Smooth muscle cell (in vitro differentiated cells): ENCODE measurements around the gene FBXO30. TPM values are rescaled to one million over a fixed set of nuclear protein-coding genes. Genes with fewer than 3 reads are reported as not detected.

Source experiments
- DNase-seq: peaks from one replicate; lab custom pipeline; 2025; ENCODE audit not compliant: unreplicated experiment; lab: John Stamatoyannopoulos, UW
- H2AFZ ChIP-seq: fragments of 200-600 bp; sonication (generic); 2 replicates; pipeline ENCODE4 v1.6.0; 2016; ENCODE audit warnings: antibody characterized with exemption, low read depth, mild to moderate bottlenecking
- H3F3A ChIP-seq: fragments of 200-600 bp; sonication (generic); 2 replicates; pipeline ENCODE4 v1.6.0; 2017; ENCODE audit warnings: antibody characterized with exemption, low read depth
- H3K27ac ChIP-seq: fragments of 200-600 bp; sonication (generic); 2 replicates; pipeline ENCODE4 v1.5.1; 2016; ENCODE audit warnings: low read depth, mild to moderate bottlenecking
- H3K27me3 ChIP-seq: fragments of 200-600 bp; sonication (generic); 2 replicates; pipeline ENCODE4 v1.6.1; 2016; ENCODE audit warnings: low read depth, mild to moderate bottlenecking
- H3K36me3 ChIP-seq: fragments of 200-600 bp; sonication (generic); 2 replicates; pipeline ENCODE4 v1.5.1; 2016; ENCODE audit warnings: low read depth
- H3K4me1 ChIP-seq: fragments of 200-600 bp; sonication (generic); 2 replicates; pipeline ENCODE4 v1.5.1; 2016; ENCODE audit warnings: low read depth
- H3K4me2 ChIP-seq: fragments of 200-600 bp; sonication (generic); 2 replicates; pipeline ENCODE4 v1.6.0; 2016; ENCODE audit warnings: mild to moderate bottlenecking
- H3K4me3 ChIP-seq: fragments of 200-600 bp; sonication (generic); 2 replicates; pipeline ENCODE4 v1.5.1; 2016; ENCODE audit warnings: mild to moderate bottlenecking
- H3K79me2 ChIP-seq: fragments of 200-600 bp; sonication (generic); 2 replicates; pipeline ENCODE4 v1.6.0; 2016; ENCODE audit warnings: low read depth, mild to moderate bottlenecking
- H3K9ac ChIP-seq: fragments of 200-600 bp; sonication (generic); 2 replicates; pipeline ENCODE4 v1.6.0; 2016; ENCODE audit warnings: low read depth
- H3K9me3 ChIP-seq: fragments of 200-600 bp; sonication (generic); replicated peaks from 2 replicates; pipeline ENCODE4 v1.5.1; 2016; ENCODE audit warnings: low read depth
- H4K20me1 ChIP-seq: fragments of 200-600 bp; sonication (generic); 2 replicates; pipeline ENCODE4 v1.6.0; 2016; ENCODE audit warnings: low read depth
- CTCF ChIP-seq: fragments of 200-600 bp; sonication (generic); IDR thresholded peaks from 2 replicates; pipeline ENCODE4 v1.5.1; 2017; ENCODE audit warnings: borderline replicate concordance, mild to moderate bottlenecking, antibody characterized with exemption; ENCODE audit not compliant: insufficient read depth, poor library complexity, severe bottlenecking
- WGBS: methylation state at CpG from one replicate; pipeline ENCODE4 v1.1.7; 2016; ENCODE audit warnings: low lambda C conversion rate; 5-methylcytosine and 5-hydroxymethylcytosine counted together
- polyA plus RNA-seq: library from polyadenylated mRNA; unstranded; fragments of >200 nt; fragmentation: Nextera tagmentation; extraction: Ambion mirVana; gene quantifications from 2 replicates; pipeline ENCODE4 v1.2.1, GENCODE V29; 2016
- total RNA-seq: library from RNA; depleted of rRNA; stranded (reverse); fragments of >200 nt; gene quantifications from 2 replicates; pipeline ENCODE4 v1.2.3, GENCODE V29; 2014

FBXO30 gene
- total and polyA plus RNA-seq, 2 experiments from 2014 or later, result 3.1 to 10.3 TPM

GRCh38 chr6:145860562-145860961 is 46.0 kb upstream of the FBXO30 start:
- H3K9me3 ChIP-seq, result peaks cover 8% of the 10 kb centered on the region
- no peak overlapping the region for H3K4me3 ChIP-seq
- peaks cover 4% of the 10 kb centered on the region for H3K36me3 ChIP-seq
- no peak for DNase-seq
- H3K4me2 ChIP-seq, result no peak overlapping the region
- H3K27me3 ChIP-seq, result no peaks in the 10 kb centered on the region
- H4K20me1 ChIP-seq, result no peaks in the 10 kb centered on the region
- no peaks in the 10 kb centered on the region for H3K79me2 ChIP-seq
- 97% methylated on average over 1 of the region's 1 CpG for WGBS
- H2AFZ ChIP-seq, result no peak overlapping the region
- H3K9ac ChIP-seq, result no peak overlapping the region
- no peak overlapping the region for H3K27ac ChIP-seq
- TF ChIP-seq CTCF, result no peak
- no peaks in the 10 kb centered on the region for H3K4me1 ChIP-seq
- H3F3A ChIP-seq, result no peaks in the 10 kb centered on the region

GRCh38 chr6:145850671-145851070 is 36.1 kb upstream of the FBXO30 start:
- H3K27me3 ChIP-seq, result no peaks in the 10 kb centered on the region

GRCh38 chr6:145848541-145848940 is 33.9 kb upstream of the FBXO30 start:
- no peak overlapping the region for H3K9ac ChIP-seq
- no peaks in the 10 kb centered on the region for H3K9me3 ChIP-seq
- H2AFZ ChIP-seq, result no peak overlapping the region
- no peak overlapping the region for H3K27ac ChIP-seq
- H3K79me2 ChIP-seq, result no peaks in the 10 kb centered on the region
- no peaks in the 10 kb centered on the region for H4K20me1 ChIP-seq
- no peaks in the 10 kb centered on the region for H3K4me1 ChIP-seq
- no peak overlapping the region for H3K4me3 ChIP-seq
- H3K36me3 ChIP-seq, result no peaks in the 10 kb centered on the region
- H3K4me2 ChIP-seq, result no peak overlapping the region
- DNase-seq, result no peak
- no peak for TF ChIP-seq CTCF
- H3K27me3 ChIP-seq, result no peaks in the 10 kb centered on the region
- no peaks in the 10 kb centered on the region for H3F3A ChIP-seq
- WGBS, result 98% methylated on average over 2 of the region's 2 CpGs

More at GRCh38 chr6:145850671-145851070, 36.1 kb upstream of the FBXO30 start:
- no peak overlapping the region for H3K4me3 ChIP-seq
- H4K20me1 ChIP-seq, result no peaks in the 10 kb centered on the region
- H3K4me1 ChIP-seq, result no peaks in the 10 kb centered on the region
- no peaks in the 10 kb centered on the region for H3F3A ChIP-seq
- no peaks in the 10 kb centered on the region for H3K36me3 ChIP-seq
- no peak overlapping the region for H2AFZ ChIP-seq
- no peaks in the 10 kb centered on the region for H3K79me2 ChIP-seq
- no peak overlapping the region for H3K27ac ChIP-seq
- no peak for TF ChIP-seq CTCF
- WGBS, result 80% methylated on average over 2 of the region's 2 CpGs
- H3K9me3 ChIP-seq, result no peaks in the 10 kb centered on the region
- peak overlapping the region; percentile 19 for H3K4me2 ChIP-seq
- no peak for DNase-seq
- no peak overlapping the region for H3K9ac ChIP-seq

GRCh38 chr6:145845557-145845956 is 31.0 kb upstream of the FBXO30 start:
- no peak overlapping the region for H3K4me3 ChIP-seq
- H3K9ac ChIP-seq, result no peak overlapping the region
- no peaks in the 10 kb centered on the region for H4K20me1 ChIP-seq
- no peak overlapping the region for H3K27ac ChIP-seq
- H3K36me3 ChIP-seq, result no peaks in the 10 kb centered on the region
- H3K4me1 ChIP-seq, result no peaks in the 10 kb centered on the region
- H3K27me3 ChIP-seq, result no peaks in the 10 kb centered on the region
- H3K79me2 ChIP-seq, result no peaks in the 10 kb centered on the region
- no peak overlapping the region for H3K4me2 ChIP-seq
- no peaks in the 10 kb centered on the region for H3F3A ChIP-seq
- H2AFZ ChIP-seq, result no peak overlapping the region
- TF ChIP-seq CTCF, result no peak
- no peak for DNase-seq
- 87% methylated on average over 3 of the region's 3 CpGs for WGBS
- H3K9me3 ChIP-seq, result no peaks in the 10 kb centered on the region
